A673 (cell line): ENCODE measurements around the gene GRID2. TPM values are rescaled to one million over a fixed set of nuclear protein-coding genes. Genes with fewer than 3 reads are reported as not detected.

ENCODE experiments used
- BruUV-seq: library from RNA; stranded (reverse); fragments of 400-500 nt; replicated peaks from 2 replicates; lab custom pipeline; 2021; lab: Mats Ljungman, UMichigan
- CTCF ChIA-PET: fragments of 300-600 bp; sonication (Branson Sonifier 250); formaldehyde crosslinking; loops from one replicate; lab custom pipeline; 2022; ENCODE audit warnings: antibody characterized with exemption; lab: Charles Lee
- POLR2A ChIA-PET: fragments of 300-600 bp; sonication (Branson Sonifier 250); formaldehyde crosslinking; loops from one replicate; lab custom pipeline; 2022; ENCODE audit warnings: antibody characterized with exemption; ENCODE audit not compliant: low non-redundant PET; lab: Charles Lee
- DNase-seq: peaks from one replicate; pipeline ENCODE4 v3.0.0-alpha.2; 2015; ENCODE audit warnings: low spot score
- H3K27ac ChIP-seq: fragments of 200-600 bp; sonication (generic); 2 replicates; pipeline ENCODE4 v1.5.1; 2016; ENCODE audit warnings: mixed run types, low read depth, mild to moderate bottlenecking, mixed read lengths, antibody characterized with exemption, low read length; ENCODE audit not compliant: poor library complexity, severe bottlenecking
- H3K27me3 ChIP-seq: fragments of 200-600 bp; sonication (generic); replicated peaks from 2 replicates; pipeline ENCODE4 v1.6.1; 2017; ENCODE audit warnings: mixed run types, low read depth, mild to moderate bottlenecking, mixed read lengths, antibody characterized with exemption, low read length; ENCODE audit not compliant: insufficient read depth, poor library complexity
- H3K36me3 ChIP-seq: fragments of 200-600 bp; sonication (generic); 2 replicates; pipeline ENCODE4 v1.6.1; 2016; ENCODE audit warnings: mixed run types, mild to moderate bottlenecking, mixed read lengths, antibody characterized with exemption, low read length; ENCODE audit not compliant: insufficient read depth, poor library complexity, severe bottlenecking
- H3K4me1 ChIP-seq: fragments of 200-600 bp; sonication (generic); 2 replicates; pipeline ENCODE4 v1.6.1; 2017; ENCODE audit warnings: mixed run types, mild to moderate bottlenecking, mixed read lengths, antibody characterized with exemption, low read length; ENCODE audit not compliant: insufficient read depth, poor library complexity, severe bottlenecking
- H3K4me3 ChIP-seq: fragments of 200-600 bp; sonication (generic); 2 replicates; pipeline ENCODE4 v1.5.1; 2016; ENCODE audit warnings: low read depth, mixed run types, mild to moderate bottlenecking, mixed read lengths, low read length; ENCODE audit not compliant: poor library complexity, severe bottlenecking
- H3K9me3 ChIP-seq: fragments of 200-600 bp; sonication (generic); 2 replicates; pipeline ENCODE4 v1.6.1; 2016; ENCODE audit warnings: mixed run types, low read depth, mild to moderate bottlenecking, mixed read lengths, antibody characterized with exemption, low read length; ENCODE audit not compliant: poor library complexity, severe bottlenecking
- CTCF ChIP-seq: fragments of 300-800, 200-600 bp; sonication (generic); conservative IDR thresholded peaks from 2 replicates; pipeline ENCODE4 v1.5.1; 2017; ENCODE audit warnings: low read depth, mild to moderate bottlenecking, antibody characterized with exemption, low read length, moderate library complexity, mixed read lengths
- EZH2 ChIP-seq: fragments of 200-600 bp; sonication (generic); IDR thresholded peaks from 2 replicates; pipeline ENCODE4 v1.6.1; 2017; ENCODE audit warnings: borderline replicate concordance, low read depth, mild to moderate bottlenecking, mixed read lengths, antibody characterized with exemption, low read length; ENCODE audit not compliant: poor library complexity, severe bottlenecking
- intact Hi-C: fragments of 100-400 bp; cut with micrococcal nuclease; formaldehyde crosslinking; loops from one replicate; pipeline ENCODE4 v1.10.0; 2022; ENCODE audit not compliant: unreplicated experiment
- total RNA-seq: library from RNA; stranded (reverse); gene quantifications from 2 replicates; pipeline ENCODE4 v1.2.3, GENCODE V29; 2021

GRID2 gene
- total RNA-seq, 1 experiment from 2014 or later, result not detected

DNA sequence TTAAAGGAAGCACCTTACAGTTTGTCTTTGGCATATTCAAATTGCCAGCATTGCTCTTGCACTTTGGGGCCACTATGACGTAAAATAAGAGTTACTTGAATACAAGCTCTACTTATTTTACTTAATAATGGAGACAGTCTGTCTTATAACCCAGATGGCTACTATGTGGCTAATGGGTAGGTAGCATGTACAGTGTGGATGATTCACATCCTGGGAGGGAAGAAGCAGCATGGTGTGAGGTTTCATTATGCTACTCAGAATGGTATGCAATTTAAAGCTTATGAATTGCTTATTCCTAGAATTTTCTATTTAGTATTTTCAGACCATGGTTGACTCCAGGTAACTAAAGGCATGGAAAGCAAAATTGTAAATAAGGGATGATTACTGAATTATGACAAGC, 763.0 kb downstream of the GRID2 start:
- POLR2A ChIA-PET, result no interaction called here
- intact Hi-C loops, result no loop called here
- DNase-seq, result peak; percentile 17
- CTCF ChIA-PET, result no interaction called here
- H3K27ac ChIP-seq, result no peak overlapping the region
- H3K9me3 ChIP-seq, result no peaks in the 10 kb centered on the region
- H3K27me3 ChIP-seq, result no peaks in the 10 kb centered on the region
- no TSS peak for BruUV-seq
- TF ChIP-seq CTCF, result no peak
- TF ChIP-seq EZH2, result no peak
- H3K4me3 ChIP-seq, result no peak overlapping the region
- no peaks in the 10 kb centered on the region for H3K4me1 ChIP-seq
- H3K36me3 ChIP-seq, result no peaks in the 10 kb centered on the region

DNA sequence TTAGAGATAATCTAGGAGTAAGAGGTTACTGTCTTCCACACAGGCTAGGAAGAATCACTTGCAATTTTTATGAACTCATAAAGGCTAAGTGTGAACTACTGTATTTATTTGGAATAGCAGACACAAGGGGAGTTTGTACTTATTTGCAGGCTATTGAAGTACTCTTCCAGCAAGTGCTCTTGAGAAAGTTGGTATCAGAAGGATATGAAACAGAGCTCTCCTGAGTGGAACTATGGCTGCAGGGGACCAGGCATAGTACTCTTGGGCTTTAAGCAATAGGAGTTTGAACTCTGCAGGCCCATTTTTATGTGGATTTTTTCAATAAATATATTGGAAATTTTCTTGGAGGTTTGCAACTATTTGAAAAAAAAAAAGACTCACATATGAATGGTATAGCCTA, 768.5 kb downstream of the GRID2 start:
- TF ChIP-seq CTCF, result no peak
- no peak for TF ChIP-seq EZH2

DNA sequence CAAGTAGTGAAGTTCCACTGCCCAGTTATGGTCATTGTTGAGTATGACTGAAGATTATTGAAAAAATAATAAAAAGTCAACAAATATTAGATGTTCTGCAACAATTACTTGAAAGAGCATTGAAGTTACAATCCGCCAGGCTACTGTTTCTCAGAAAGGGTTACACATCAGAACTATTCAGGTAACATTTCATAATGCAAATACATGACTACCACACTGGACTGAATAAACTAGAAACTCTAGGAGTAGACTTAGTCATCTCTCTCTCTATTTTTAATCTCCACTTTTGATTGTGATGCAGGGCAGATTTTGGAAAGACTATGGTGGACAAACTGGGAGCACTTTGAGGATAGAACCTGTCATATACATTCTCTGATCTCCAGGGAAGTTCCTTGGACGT, 776.5 kb downstream of the GRID2 start:
- ChIA-PET CTCF (no interaction called here), POLR2A (no interaction called here)
- Histone ChIP-seq H3K36me3 (no peaks in the 10 kb centered on the region), H3K4me1 (no peaks in the 10 kb centered on the region), H3K27me3 (no peaks in the 10 kb centered on the region), H3K27ac (no peak overlapping the region), H3K4me3 (no peak overlapping the region), H3K9me3 (no peaks in the 10 kb centered on the region)
- BruUV-seq, result no TSS peak
- no peak for TF ChIP-seq CTCF
- no peak for DNase-seq
- intact Hi-C loops, result no loop called here

More for the DNA sequence above, 768.5 kb downstream of the GRID2 start:
- CTCF ChIA-PET, result no interaction called here
- Histone ChIP-seq H3K27ac (no peak overlapping the region), H3K4me1 (no peaks in the 10 kb centered on the region), H3K36me3 (no peaks in the 10 kb centered on the region), H3K4me3 (no peak overlapping the region), H3K27me3 (no peaks in the 10 kb centered on the region), H3K9me3 (no peaks in the 10 kb centered on the region)
- BruUV-seq, result no TSS peak
- DNase-seq, result no peak
- intact Hi-C loops, result no loop called here
- POLR2A ChIA-PET, result no interaction called here
